NCI-H2196 (cell line): ENCODE data around the gene CDHR4.
"Not testable (repeated sequence)": the region's sequence is repeated elsewhere in the genome, so short reads cannot be mapped to it uniquely, and the experiment has no call there.

ENCODE experiments used
- DNase-seq: peaks from one replicate; lab custom pipeline; 2025; ENCODE audit not compliant: unreplicated experiment; lab: John Stamatoyannopoulos, UW

CDHR4 gene

GRCh38 chr3:49780975-49781365 lies 18.7 kb downstream of the CDHR4 start:
- not testable (repeated sequence) for DNase-seq

DNA sequence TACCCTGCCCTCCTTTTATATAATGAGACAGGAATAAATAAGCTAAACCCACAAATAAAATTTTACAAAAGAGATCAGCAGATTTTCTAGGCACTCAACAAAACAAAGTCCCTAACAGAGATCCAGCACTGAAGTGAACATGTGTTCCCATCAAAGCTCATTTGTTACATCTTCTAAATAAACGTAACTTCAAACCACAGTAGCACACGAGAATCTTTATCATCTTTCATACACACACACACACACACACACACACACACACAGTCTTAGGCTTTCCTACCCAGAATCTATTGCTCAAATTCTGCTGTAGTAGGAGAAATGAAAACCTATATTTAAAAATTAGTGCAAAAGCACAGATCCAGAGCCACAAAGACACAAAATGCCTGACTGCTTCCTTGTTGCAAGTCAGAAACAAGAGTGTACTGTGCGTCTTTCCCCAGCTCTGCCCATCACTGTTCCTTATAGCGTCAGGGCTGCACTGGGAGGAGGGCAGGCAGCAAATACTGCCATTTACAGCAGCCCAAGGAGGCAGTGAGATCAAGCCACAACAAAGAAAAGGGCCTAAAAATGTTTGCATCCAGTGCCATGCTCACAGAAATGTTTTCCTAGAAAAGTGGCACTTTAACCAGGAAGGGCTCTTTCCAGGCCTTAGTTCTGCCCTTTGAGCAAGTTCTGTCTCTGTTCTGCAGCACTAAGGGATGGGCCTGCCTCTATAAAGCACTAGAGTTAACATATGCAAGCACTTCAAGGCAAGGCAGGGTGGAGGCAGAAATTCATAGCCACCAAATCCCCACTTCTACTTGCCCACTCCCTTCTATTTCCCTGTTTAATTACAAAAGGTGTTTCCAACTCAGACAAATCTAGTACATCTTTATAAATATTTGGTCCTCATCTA lies 19.3 kb downstream of the CDHR4 start:
- DNase-seq = no peak

GRCh38 chr3:49779358-49780079 lies 20.2 kb downstream of the CDHR4 start:
- DNase-seq = no peak

- not testable (repeated sequence) for DNase-seq
Observed at GRCh38 chr3:49776101-49776500, 23.6 kb downstream of the CDHR4 start.

GRCh38 chr3:49775538-49775937 lies 24.1 kb downstream of the CDHR4 start:
- peak; percentile 1 for DNase-seq

GRCh38 chr3:49772703-49773102 lies 27.0 kb downstream of the CDHR4 start:
- no peak for DNase-seq

DNA sequence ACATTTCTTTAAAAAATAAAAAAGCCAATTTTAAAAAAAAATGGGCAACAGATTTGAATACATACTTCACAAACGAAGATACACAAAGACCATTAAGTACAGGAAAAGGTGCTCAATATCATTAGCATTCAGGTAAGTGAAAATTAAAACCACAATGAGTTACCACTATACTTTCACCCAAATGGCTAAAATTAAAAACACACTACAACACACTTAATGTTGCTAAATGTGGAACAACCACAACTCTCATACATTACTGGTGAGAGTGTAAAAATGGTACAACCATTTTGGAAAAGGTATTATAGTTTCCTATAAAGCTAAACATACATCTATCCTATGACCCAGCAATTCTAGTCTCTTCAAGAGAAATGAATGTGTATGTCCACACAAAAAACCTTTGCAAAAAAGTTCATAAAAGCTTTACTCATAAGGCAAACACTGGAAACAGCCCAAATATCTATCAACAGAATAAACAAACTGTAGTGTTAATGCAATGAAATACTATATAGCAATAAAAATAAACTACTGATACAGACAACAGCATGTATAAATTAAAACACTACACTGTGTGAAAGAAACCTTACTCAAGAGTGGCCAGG lies 28.2 kb downstream of the CDHR4 start:
- no peak for DNase-seq

- DNase-seq = no peak
Observed at GRCh38 chr3:49769926-49770325, 29.7 kb downstream of the CDHR4 start.

DNA sequence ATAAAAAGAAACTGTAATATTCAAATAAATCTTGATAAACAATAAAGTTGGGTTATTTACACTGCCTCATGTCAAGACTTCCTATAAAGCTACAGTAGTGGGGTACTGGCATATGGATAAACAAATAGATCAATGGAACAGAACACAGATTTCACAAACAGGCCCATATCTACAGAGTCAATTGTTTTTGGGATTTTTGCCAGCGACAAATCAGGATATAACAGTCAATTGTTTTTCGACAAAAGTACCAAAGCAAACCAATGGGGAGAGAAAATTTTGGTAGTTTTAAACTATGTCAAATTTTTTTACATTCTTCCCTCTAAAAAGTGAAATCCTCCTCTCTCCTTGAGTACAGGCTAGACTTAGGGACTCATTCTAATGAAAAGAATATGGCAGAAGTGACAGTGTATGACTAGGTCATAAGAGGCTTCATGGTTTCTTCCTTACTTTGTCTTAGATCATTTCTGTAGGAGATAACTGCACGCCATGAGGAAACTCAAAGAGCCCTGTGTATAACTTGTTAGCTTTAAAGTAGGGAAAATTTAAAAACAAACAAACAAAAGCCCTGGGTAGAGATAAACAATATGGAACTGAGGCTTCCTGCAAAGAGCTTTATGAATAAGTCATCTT lies 30.3 kb downstream of the CDHR4 start:
- no peak for DNase-seq

DNA sequence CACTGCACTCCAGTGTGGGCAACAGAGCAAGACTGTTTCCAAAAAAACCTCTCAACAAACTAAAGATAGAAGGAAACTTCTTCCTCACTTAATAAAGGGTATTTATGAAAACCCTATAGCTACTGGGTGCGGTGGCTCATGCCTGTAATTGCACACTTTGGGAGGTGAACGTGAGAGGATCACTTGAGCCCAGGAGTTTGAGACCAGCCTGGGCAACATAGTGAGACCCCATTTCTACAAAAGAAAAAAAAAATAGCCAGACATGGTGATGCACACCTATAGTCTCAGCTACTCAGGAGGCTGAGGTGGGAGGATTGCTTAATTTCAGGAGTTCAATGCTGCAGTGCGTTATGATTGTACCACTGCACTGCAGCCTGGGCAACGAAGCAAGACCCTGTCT lies 35.7 kb downstream of the CDHR4 start:
- no peak for DNase-seq

DNA sequence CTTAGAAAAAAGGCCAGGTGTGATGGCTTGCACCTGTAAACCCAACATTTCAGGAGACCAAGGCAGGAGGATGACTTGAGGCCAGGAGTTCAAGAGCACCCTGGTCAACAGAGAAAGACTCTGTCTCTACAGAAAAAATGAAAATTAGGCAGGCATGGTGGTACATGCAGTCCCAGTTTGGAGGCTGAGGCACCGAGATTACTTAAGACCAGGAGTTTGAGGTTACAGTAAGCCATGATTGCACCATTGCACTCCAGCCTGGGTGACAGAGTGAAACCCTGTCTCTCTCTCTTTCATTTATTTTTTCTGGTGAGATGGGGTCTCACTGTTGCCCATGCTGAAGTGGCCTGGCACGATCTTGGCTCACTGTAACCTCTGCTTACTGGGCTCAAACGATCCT lies 38.0 kb downstream of the CDHR4 start:
- DNase-seq = no peak

- DNase-seq = no peak
Observed at GRCh38 chr3:49759226-49759625, 40.4 kb downstream of the CDHR4 start.

GRCh38 chr3:49757197-49757596 lies 42.5 kb downstream of the CDHR4 start:
- DNase-seq = no peak

- no peak for DNase-seq
Observed at GRCh38 chr3:49756036-49756435, 43.6 kb downstream of the CDHR4 start.

- no peak for DNase-seq
Observed at GRCh38 chr3:49754536-49754935, 45.1 kb downstream of the CDHR4 start.

DNA sequence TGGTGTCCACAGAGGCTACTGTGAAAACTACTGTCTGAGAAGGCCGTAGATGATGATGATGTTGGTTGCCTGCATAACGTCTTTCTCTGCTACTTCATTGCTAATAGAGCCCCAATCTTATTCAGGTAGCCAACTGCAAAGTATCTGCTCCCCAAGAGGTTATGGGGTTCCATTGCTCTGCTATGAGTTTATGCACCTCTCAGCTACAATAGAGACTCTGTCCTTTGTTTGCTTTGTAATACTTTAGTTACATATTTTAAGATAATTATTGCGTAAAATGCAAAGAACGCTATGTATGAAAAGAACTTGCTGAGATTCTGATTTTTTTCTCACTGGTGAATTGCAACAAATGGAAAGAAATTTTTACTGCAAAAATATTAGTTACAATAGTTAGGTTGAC lies 48.2 kb downstream of the CDHR4 start:
- DNase-seq = no peak

GRCh38 chr3:49750056-49750455 lies 49.6 kb downstream of the CDHR4 start:
- DNase-seq = no peak

DNA sequence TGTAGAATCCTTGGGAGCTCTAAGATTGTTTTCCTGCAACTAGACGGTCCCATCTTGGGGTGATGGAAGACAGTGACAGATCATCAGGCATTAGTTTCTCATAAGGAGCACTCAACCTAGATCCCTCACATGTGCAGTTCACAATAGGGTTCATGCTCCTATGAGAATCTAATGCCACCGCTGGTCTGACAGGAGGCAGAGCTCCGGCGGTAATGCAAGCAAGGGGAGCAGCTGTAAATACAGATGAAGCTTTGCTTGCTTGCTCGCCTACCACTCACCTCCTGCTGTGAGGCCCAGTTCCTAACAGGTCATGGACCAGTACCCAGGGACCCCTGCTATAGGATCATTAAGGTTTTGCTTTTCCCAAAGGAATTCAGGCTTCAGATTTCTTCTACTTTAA lies 50.8 kb downstream of the CDHR4 start:
- not testable (repeated sequence) for DNase-seq

- DNase-seq = no peak
Observed at GRCh38 chr3:49747792-49748480, 51.7 kb downstream of the CDHR4 start.

GRCh38 chr3:49745986-49746385 lies 53.7 kb downstream of the CDHR4 start:
- no peak for DNase-seq
